Activated naive CD8-positive, alpha-beta T cell treated with anti-CD3 and anti-CD28 coated beads, Interleukin-2, amount 10 ng/mL, durations not matched to agents 7 days and 5 days (primary cell): ENCODE data around the gene DHX40. TPM values are rescaled to one million over a fixed set of nuclear protein-coding genes. Genes with fewer than 3 reads are reported as not detected.
"Not testable (repeated sequence)": the region's sequence is repeated elsewhere in the genome, so short reads cannot be mapped to it uniquely, and the experiment has no call there.

Experiments
- ATAC-seq: fragments of 150-1000 bp; cut with Tn5 transposase; one replicate; pipeline ENCODE4 v1.10.0; 2021; ENCODE audit warnings: low read depth, moderate library complexity
- POLR2A ChIA-PET: fragments of 350-600 bp; sonication (Branson Sonifier 250); formaldehyde crosslinking; loops from one replicate; lab custom pipeline; 2021; ENCODE audit warnings: antibody characterized with exemption; lab: Charles Lee
- DNase-seq: peaks from one replicate; pipeline ENCODE4 v3.0.0; 2021
- H3K27ac Mint-ChIP-seq: one replicate; pipeline ENCODE4 v1.8.0; 2022; ENCODE audit warnings: mild to moderate bottlenecking, mixed read lengths
- H3K27me3 Mint-ChIP-seq: one replicate; pipeline ENCODE4 v1.8.0; 2022; ENCODE audit warnings: mild to moderate bottlenecking, moderate library complexity, mixed read lengths
- H3K36me3 Mint-ChIP-seq: one replicate; pipeline ENCODE4 v1.8.0; 2021; ENCODE audit warnings: mild to moderate bottlenecking, mixed read lengths
- H3K4me1 Mint-ChIP-seq: one replicate; pipeline ENCODE4 v1.8.0; 2021; ENCODE audit warnings: mixed read lengths
- H3K4me3 Mint-ChIP-seq: one replicate; pipeline ENCODE4 v1.8.0; 2022; ENCODE audit warnings: mild to moderate bottlenecking, moderate library complexity, mixed read lengths
- H3K9me3 Mint-ChIP-seq: one replicate; pipeline ENCODE4 v1.8.0; 2021; ENCODE audit warnings: mixed read lengths
- total RNA-seq, 2 experiments: library from RNA; stranded (reverse); gene quantifications; one replicate each; pipeline ENCODE4 v1.2.3, GENCODE V29; 2021

Gene DHX40
- total RNA-seq, 2 experiments from 2014 or later, result 22.8 to 23.7 TPM

- Mint-ChIP-seq H3K27me3 (peaks cover 18% of the 10 kb centered on the region), H3K4me3 (no peak overlapping the region), H3K4me1 (peaks cover 2% of the 10 kb centered on the region), H3K36me3 (no peaks in the 10 kb centered on the region), H3K27ac (no peak overlapping the region), H3K9me3 (no peaks in the 10 kb centered on the region)
- no peak for ATAC-seq
- no peak for DNase-seq
- POLR2A ChIA-PET, result no interaction called here
Measured at GRCh38 chr17:59534583-59534982, 30.8 kb upstream of the DHX40 start.

- H3K36me3 Mint-ChIP-seq, result no peaks in the 10 kb centered on the region
- no peaks in the 10 kb centered on the region for H3K9me3 Mint-ChIP-seq
- POLR2A ChIA-PET, result no interaction called here
- peaks cover 2% of the 10 kb centered on the region for H3K4me1 Mint-ChIP-seq
- H3K4me3 Mint-ChIP-seq, result no peak overlapping the region
- H3K27ac Mint-ChIP-seq, result no peak overlapping the region
- DNase-seq (no peak), ATAC-seq (no peak)
- peaks cover 28% of the 10 kb centered on the region for H3K27me3 Mint-ChIP-seq
Measured at GRCh38 chr17:59538195-59538909, 27.1 kb upstream of the DHX40 start.

- H3K4me1 Mint-ChIP-seq, result no peaks in the 10 kb centered on the region
- H3K9me3 Mint-ChIP-seq, result no peaks in the 10 kb centered on the region
- H3K4me3 Mint-ChIP-seq, result no peak overlapping the region
- DNase-seq (no peak), ATAC-seq (no peak)
- peaks cover 33% of the 10 kb centered on the region for H3K27me3 Mint-ChIP-seq
- no peak overlapping the region for H3K27ac Mint-ChIP-seq
- POLR2A ChIA-PET, result interaction anchor here (0.5 to 0.7 kb wide), 2 partner anchors 92 to 213 kb away, joined by 3 read pairs; no protein-coding TSS in a partner anchor
- no peaks in the 10 kb centered on the region for H3K36me3 Mint-ChIP-seq
Measured at GRCh38 chr17:59542960-59543635, 22.3 kb upstream of the DHX40 start.

GRCh38 chr17:59545942-59546341 lies 19.5 kb upstream of the DHX40 start:
- ATAC-seq, result no peak
- no peak overlapping the region for H3K4me3 Mint-ChIP-seq

GRCh38 chr17:59547131-59547915 lies 18.1 kb upstream of the DHX40 start:
- Mint-ChIP-seq H3K9me3 (no peaks in the 10 kb centered on the region), H3K4me1 (no peaks in the 10 kb centered on the region), H3K27ac (no peak overlapping the region), H3K27me3 (peaks cover 22% of the 10 kb centered on the region), H3K4me3 (no peak overlapping the region), H3K36me3 (no peaks in the 10 kb centered on the region)
- ATAC-seq (no peak), DNase-seq (no peak)
- POLR2A ChIA-PET, result no interaction called here

More at GRCh38 chr17:59545942-59546341, 19.5 kb upstream of the DHX40 start:
- H3K36me3 Mint-ChIP-seq, result no peaks in the 10 kb centered on the region
- no peak for DNase-seq
- POLR2A ChIA-PET, result no interaction called here
- H3K9me3 Mint-ChIP-seq, result no peaks in the 10 kb centered on the region
- peaks cover 25% of the 10 kb centered on the region for H3K27me3 Mint-ChIP-seq
- H3K4me1 Mint-ChIP-seq, result no peaks in the 10 kb centered on the region
- H3K27ac Mint-ChIP-seq, result no peak overlapping the region

- H3K36me3 Mint-ChIP-seq, POLR2A ChIA-PET, H3K4me1 Mint-ChIP-seq, ATAC-seq, H3K9me3 Mint-ChIP-seq, H3K4me3 Mint-ChIP-seq, DNase-seq, H3K27ac Mint-ChIP-seq: not testable (repeated sequence)
- H3K27me3 Mint-ChIP-seq, result peaks cover 11% of the 10 kb centered on the region
Measured at GRCh38 chr17:59548985-59549384, 16.4 kb upstream of the DHX40 start.

GRCh38 chr17:59550703-59551102 lies 14.7 kb upstream of the DHX40 start:
- Mint-ChIP-seq H3K27me3 (peaks cover 13% of the 10 kb centered on the region), H3K36me3 (no peaks in the 10 kb centered on the region), H3K27ac (no peak overlapping the region), H3K4me3 (no peak overlapping the region), H3K4me1 (no peaks in the 10 kb centered on the region), H3K9me3 (no peaks in the 10 kb centered on the region)
- ATAC-seq (no peak), DNase-seq (no peak)
- POLR2A ChIA-PET, result no interaction called here

- DNase-seq (no peak), ATAC-seq (no peak)
- Mint-ChIP-seq H3K36me3 (no peaks in the 10 kb centered on the region), H3K4me1 (peaks cover 2% of the 10 kb centered on the region), H3K27ac (no peak overlapping the region), H3K27me3 (peaks cover 12% of the 10 kb centered on the region), H3K4me3 (no peak overlapping the region), H3K9me3 (no peaks in the 10 kb centered on the region)
- POLR2A ChIA-PET, result no interaction called here
Measured at GRCh38 chr17:59558039-59558438, 7.4 kb upstream of the DHX40 start.

- POLR2A ChIA-PET, result no interaction called here
- Mint-ChIP-seq H3K9me3 (no peaks in the 10 kb centered on the region), H3K4me1 (peaks cover 2% of the 10 kb centered on the region), H3K27me3 (peaks cover 12% of the 10 kb centered on the region), H3K36me3 (no peaks in the 10 kb centered on the region), H3K27ac (no peak overlapping the region), H3K4me3 (no peak overlapping the region)
- ATAC-seq (no peak), DNase-seq (no peak)
Measured at GRCh38 chr17:59558953-59559352, 6.5 kb upstream of the DHX40 start.

GRCh38 chr17:59561042-59561441 lies 4.4 kb upstream of the DHX40 start:
- Mint-ChIP-seq H3K36me3 (peaks cover 3% of the 10 kb centered on the region), H3K4me1 (peaks cover 8% of the 10 kb centered on the region), H3K4me3 (no peak overlapping the region), H3K27ac (no peak overlapping the region), H3K9me3 (peaks cover 3% of the 10 kb centered on the region), H3K27me3 (peaks cover 7% of the 10 kb centered on the region)
- POLR2A ChIA-PET, result no interaction called here
- ATAC-seq, result no peak
- no peak for DNase-seq

GRCh38 chr17:59565959-59566324 lies 532 bp downstream of the DHX40 start:
- peak; percentile 60 for DNase-seq
- ATAC-seq, result peak; percentile 65
- H3K9me3 Mint-ChIP-seq, result peaks cover 3% of the 10 kb centered on the region
- H3K27me3 Mint-ChIP-seq, result no peaks in the 10 kb centered on the region
- peak overlapping the region; percentile 96 for H3K4me3 Mint-ChIP-seq
- peaks cover 18% of the 10 kb centered on the region for H3K4me1 Mint-ChIP-seq
- POLR2A ChIA-PET, result interaction anchor here (0.6 to 2.3 kb wide), 6 partner anchors 53 to 280 kb away, joined by 3 to 16 read pairs (median 4); partner anchors contain the start of genes CLTC, PTRH2 and VMP1
- H3K36me3 Mint-ChIP-seq, result peaks cover 7% of the 10 kb centered on the region
- peak overlapping the region; percentile 95 for H3K27ac Mint-ChIP-seq

- H3K27ac Mint-ChIP-seq, POLR2A ChIA-PET, ATAC-seq, H3K27me3 Mint-ChIP-seq, H3K4me3 Mint-ChIP-seq, DNase-seq, H3K9me3 Mint-ChIP-seq: not testable (repeated sequence)
- peaks cover 21% of the 10 kb centered on the region for H3K36me3 Mint-ChIP-seq
- H3K4me1 Mint-ChIP-seq, result peaks cover 22% of the 10 kb centered on the region
Measured at GRCh38 chr17:59569151-59569550, 3.7 kb downstream of the DHX40 start.

GRCh38 chr17:59572301-59572924 lies 7.0 kb downstream of the DHX40 start:
- no peak overlapping the region for H3K4me3 Mint-ChIP-seq
- no peaks in the 10 kb centered on the region for H3K27me3 Mint-ChIP-seq
- H3K9me3 Mint-ChIP-seq, result no peaks in the 10 kb centered on the region
- H3K27ac Mint-ChIP-seq, result peak overlapping the region; percentile 48
- H3K36me3 Mint-ChIP-seq, result peaks cover 18% of the 10 kb centered on the region
- H3K4me1 Mint-ChIP-seq, result peaks cover 7% of the 10 kb centered on the region
- POLR2A ChIA-PET, result no interaction called here
- no peak for ATAC-seq
- DNase-seq, result no peak
